DND-41 (cell line): Measurements from ENCODE around the gene TAPT1.

ENCODE experiments used
- CTCF ChIP-seq: IDR thresholded peaks from 2 replicates; pipeline ENCODE4 v1.5.1; 2012; ENCODE audit warnings: borderline replicate concordance, low read length, moderate library complexity, mild to moderate bottlenecking; ENCODE audit not compliant: poor library complexity, severe bottlenecking; ENCODE audit errors: extremely low read depth
- EZH2 ChIP-seq: IDR thresholded peaks from 3 replicates; pipeline ENCODE4 v1.6.1; 2012; ENCODE audit warnings: borderline replicate concordance, low read depth, mild to moderate bottlenecking, moderate library complexity, low read length, inconsistent platforms; ENCODE audit not compliant: severe bottlenecking

DNA sequence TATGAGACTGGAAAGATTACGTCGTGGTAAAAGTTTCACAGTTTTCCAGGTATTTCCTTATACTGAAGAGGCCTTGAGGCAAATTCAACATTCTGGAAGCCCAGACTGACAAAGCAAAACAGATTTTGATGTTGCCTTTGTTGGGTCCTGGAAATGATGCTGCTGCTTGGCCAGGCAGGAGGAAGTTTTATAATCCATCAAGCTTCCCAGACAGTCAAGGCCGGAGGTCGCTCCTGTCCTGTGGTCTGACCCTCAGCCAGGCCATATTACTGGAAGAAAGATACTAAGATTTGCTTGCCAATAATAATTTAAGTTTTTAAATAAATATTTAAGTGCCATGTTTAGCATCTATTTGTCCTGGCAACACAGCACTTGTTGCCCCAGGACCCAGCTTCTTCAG, 63.4 kb downstream of the TAPT1 start:
- TF ChIP-seq CTCF (no peak), EZH2 (no peak)
